ENCODE measurements around the gene XXYLT1.

DNA sequence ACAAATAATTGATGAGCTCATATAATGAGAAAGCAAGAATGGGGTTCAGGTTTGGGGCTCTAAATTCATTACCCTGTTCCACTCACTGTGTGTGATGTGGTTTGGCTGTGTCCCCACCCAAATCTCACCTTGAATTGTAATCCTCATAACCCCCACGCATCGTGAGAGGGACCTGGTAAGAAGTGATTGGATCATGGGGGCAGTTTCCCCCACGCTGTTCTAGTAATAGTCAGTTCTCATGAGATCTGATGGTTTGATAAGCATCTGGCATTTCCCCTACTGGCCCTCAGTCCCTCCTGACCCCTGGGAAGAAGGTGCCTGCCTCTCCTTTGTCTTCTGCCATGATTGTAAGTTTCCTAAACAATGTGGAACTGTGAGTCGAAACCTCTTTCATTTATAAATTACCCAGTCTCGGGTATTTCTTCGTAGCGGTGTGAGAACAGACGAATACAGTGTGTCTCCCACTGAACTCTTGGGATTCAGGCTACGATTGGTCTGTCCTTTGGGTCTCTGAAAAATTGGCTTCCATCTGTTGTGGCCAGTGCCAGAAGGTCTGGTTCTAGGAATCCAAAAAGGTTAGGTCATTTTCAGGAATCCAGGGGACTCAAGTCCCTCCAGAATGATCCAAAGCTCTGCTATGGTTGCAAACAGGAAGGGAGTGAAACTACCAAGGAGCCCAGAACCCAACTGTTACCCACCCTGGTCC lies 87.7 kb downstream of the XXYLT1 start:
- TF ChIP-seq, protein P1, sequence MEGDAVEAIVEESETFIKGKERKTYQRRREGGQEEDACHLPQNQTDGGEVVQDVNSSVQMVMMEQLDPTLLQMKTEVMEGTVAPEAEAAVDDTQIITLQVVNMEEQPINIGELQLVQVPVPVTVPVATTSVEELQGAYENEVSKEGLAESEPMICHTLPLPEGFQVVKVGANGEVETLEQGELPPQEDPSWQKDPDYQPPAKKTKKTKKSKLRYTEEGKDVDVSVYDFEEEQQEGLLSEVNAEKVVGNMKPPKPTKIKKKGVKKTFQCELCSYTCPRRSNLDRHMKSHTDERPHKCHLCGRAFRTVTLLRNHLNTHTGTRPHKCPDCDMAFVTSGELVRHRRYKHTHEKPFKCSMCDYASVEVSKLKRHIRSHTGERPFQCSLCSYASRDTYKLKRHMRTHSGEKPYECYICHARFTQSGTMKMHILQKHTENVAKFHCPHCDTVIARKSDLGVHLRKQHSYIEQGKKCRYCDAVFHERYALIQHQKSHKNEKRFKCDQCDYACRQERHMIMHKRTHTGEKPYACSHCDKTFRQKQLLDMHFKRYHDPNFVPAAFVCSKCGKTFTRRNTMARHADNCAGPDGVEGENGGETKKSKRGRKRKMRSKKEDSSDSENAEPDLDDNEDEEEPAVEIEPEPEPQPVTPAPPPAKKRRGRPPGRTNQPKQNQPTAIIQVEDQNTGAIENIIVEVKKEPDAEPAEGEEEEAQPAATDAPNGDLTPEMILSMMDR (IDR thresholded peaks at IDR 0.05) = no peak
- TF ChIP-seq POLR2A (IDR thresholded peaks at IDR 0.05) = no peak

Data from right lobe of liver (tissue), 4 donors.